Medulla oblongata (tissue), 1 donor: ENCODE results near the gene ABCB4.
A peak's percentile ranks its signal among the peaks of the same experiment; 100 is the strongest.

Experiments used
- DNase-seq: peaks from one replicate; pipeline ENCODE4 v3.0.0-alpha.2; 2015; ENCODE audit errors: extremely low spot score

The ABCB4 gene

DNA sequence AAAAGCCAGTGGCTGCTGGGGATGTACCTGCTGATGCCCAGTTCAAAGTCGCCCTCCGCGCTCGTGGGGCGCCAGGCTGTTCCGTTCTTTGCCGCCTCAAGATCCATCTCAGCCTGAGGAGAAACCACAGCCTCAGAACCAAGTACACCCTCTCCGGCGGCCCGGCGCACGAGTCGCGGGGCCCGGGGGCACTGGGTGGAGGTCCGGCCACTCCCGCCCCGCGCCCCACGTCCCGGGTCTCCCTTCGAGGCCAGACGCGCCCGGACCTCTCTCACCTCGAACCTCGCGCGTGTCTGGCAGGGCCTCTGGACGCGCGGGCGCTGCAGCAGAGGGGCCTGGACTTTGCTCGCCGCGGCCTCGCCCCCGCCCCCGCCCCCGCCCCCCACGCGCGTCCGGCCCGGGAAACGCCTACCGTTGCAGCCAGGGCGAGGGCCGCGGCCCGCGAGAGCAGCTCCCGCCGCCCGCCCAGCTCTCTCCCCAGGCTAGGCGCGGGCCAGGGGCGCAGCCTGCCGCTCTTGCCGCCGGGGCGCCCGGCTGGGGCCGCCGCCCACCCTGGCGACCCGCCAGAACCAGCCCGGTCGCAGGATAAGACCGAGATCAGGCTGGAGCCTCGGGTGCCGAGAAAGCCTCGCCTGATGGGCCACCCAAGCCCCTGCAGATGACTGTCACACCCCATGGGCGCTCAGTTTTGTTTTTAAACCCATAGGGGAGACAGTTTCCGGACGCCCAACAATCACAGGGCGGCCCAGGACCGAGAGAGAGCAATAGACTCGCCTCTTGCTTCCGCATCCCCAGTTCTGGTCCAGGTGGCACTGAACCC, at the start of gene ABCB4:
Gene ABCB4, minus strand, starts transcription at position 322 of the 820 bp plus-strand sequence. Its CDS starts 215 bp downstream, at position 107.
- no peak for DNase-seq

DNA sequence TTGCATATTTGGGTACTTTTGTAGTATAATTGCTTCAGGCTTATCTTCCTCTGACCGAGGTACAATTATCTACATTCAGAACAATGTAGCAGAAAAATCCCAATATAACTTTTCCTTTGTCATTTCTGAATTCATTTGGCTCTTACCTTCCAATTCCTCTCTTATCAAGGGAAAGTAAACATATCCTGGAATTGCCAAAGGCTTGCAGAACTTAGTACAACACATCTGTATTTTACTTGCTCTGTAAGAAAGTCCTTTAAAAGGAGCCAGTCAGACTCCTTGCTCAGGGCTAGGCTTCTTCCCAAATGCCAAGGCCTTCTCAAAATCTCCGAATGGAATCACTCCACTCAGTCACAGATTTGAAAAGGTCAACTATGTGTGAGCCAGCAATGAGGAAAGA, 43.3 kb upstream of the ABCB4 start:
- DNase-seq: no peak

DNA sequence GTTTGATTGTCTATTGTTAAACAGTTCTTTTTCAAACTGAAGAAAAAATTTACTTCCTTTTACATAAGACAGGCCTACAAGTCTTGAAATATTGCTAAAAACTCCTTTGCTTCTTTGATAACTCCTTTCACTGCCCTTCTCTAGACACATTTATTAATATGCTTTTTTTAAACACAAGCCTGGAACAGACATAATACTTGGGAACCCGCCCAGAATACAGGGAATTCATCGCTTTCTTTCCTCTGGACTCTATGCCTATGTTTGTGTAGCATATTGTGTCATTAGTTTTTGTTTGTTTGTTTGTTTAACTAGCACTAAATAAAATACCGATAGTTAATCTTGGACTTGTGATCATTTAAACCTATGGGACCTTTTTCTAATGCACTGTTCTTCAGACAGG, 42.4 kb upstream of the ABCB4 start:
- DNase-seq: no peak

DNA sequence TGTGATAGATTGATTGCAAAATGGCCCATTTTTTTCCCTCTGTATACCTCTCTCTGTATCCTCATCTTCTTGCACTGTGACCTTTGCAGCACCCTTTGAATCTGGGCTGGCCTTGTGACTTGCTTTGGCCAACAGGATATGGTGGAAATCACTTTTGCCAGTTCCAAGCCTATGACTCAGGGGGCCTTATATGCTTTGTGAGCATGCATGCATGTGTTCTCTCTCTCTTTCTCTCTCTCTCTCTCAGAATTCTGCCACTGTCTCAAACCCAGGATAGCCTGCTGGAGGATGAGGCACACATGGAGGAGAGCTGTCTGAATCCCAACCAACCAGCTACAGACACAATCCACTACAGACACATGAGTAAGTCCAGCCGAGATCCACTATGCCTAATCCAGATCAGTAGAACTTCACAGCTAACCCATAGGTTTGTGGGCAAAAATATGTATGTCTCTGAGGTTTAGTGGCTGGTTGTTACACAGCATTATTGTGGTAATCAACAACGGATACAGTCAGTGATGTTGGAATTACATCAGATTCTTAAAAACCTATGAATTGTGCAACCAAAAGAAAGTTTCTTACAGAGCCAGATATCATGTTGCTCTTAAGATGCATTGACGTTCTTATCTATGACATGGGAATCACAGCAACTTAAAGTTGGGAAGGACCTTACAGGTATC, 41.8 kb upstream of the ABCB4 start:
- DNase-seq: no peak

DNA sequence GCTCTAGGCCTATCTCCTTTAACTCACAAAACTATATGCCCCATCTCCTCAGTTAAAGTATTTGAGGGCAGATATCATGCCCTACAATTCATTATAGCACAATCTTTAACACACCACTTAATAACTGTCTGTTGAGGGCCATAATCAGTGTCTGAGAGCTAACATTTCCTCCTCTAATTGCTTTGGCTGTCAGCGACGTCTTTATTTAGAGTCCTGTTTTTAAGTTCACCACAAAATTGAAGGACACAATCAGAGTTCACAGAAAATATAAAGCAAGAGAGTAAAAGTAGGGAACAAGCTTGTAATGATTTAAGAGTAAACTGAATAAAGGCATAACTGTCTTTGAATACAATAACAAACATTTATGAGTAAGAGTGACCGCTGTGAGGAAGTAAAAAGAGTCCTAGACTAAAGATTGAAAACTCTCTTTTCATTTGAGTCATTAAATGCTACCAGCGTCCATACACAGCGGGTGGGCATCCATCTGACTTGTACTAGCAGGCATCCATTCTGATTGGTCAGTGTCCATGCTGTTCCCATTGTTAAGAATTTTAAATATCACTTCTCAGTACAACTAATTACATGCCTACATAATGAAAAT, 38.4 kb upstream of the ABCB4 start:
- no peak for DNase-seq

DNA sequence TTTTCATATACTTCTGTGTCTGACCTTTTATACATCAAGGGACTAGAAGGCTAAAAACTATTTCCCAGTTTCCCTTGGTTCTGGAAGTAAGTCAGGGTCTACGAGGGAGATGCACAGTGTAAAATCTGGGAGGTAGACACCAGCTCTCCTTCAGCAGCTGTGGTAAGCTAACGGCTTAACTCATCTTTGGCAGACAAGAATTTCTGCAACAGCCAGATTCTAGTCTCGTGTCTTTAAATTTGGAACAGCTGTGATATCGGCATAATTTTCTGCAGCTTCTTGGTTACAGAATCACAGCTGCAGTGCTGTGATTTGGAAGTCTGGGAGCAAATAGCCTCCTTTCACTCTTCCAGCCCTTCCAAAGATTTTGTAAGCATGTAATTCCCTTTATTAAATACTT, 37.4 kb upstream of the ABCB4 start:
- no peak for DNase-seq

DNA sequence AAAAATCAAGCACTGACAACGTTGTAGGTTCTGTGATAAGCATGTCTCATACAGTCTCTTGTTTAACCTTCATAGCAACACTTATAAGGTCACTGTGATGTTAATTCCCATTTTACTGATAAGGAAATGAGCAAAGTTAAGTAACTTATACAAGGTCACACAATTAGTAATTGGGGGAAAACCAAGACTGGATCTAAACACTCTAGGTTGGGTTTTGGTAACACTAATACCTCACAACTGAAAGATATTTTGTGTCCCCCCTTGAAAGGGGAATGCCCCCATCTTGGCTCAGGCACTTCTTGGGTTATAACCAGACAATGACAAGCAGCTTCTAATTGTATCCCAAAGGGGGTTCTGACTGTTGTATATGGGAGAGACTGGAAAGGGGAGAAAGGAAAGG, 36.0 kb upstream of the ABCB4 start:
- DNase-seq: no peak

DNA sequence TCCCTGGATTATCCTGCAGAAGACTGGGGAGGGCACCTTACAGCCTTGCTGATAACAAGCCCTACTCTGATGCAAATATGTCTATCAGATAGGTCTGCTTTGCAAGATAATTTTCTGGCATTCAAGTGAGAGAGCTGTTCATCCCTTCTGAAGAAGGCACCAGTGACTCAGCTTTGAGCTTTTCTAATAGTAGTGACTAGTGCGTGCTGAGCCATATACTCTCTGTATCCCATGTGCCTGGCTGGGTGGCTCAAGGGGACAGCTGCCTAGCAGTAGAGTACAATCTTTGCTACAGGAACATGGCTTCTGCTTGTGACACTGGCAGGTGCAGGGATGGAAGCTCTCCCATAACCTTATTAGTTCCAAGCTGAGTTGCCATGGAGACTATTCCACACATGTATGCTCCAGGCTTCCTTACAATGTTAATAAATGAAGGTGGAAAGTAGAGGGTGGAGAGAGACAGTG, 35.0 kb upstream of the ABCB4 start:
- DNase-seq: no peak

DNA sequence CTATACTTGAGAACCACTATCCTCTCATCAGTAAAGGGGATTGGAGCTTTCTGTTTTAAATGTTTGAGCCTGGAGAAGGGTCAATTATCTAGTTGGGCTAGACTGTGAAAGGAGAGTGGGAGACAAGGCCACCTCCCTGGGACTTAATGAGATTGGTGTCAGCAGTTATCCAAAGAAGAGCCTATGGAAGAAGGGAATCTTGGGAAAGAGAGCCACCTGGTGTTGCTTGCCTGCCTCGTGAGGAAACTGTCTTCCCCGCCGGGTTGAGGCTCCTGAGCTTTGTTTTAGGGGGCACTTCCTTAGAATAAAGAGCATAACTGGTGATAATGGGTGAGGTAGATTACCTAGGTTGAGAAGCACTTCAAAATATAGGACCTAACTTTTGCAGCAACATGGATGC, 32.0 kb upstream of the ABCB4 start:
- DNase-seq: no peak

DNA sequence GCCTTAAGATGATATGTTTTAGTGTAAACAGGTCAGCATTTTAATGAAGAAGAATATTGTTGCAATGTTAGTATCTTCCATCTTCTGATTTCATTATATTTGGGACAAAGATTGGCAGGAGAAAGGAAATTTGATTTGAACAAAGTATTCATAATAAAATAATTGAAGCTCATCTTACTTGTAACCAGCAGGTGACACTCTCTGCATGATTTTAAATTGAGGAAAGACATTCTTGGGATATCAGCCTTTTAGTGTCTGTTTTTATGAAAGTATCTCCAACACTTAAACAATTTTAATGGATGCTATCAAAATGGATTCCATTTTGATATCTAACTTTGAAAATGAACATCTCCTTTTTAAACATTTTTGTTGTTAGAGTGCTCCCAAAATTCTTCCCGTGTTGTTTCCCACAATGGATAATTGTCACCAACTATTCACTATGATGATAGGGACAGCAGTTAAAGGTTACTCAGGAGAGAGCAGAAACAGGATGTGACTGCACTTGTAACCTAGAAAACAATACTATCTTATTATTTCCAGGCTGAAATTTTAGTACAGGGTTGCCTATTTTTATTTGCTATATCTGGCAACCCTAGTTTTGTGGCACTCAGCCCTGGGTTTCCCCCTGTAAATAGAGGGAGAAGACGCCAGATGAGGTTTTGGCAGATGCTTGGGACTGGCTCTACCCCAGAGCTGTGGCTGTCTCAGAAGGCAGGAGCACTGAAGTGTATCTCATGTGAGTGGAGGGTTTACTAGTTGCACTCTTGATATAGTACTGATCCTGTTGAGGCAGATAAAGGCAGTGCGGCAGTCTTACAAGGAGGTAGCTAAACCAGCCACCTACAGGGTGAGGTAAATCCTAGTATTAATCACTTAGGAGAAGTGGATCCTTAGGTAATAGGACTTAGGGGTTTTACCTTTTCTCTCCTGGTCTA, 31.0 kb upstream of the ABCB4 start:
- peak; percentile 10 for DNase-seq

DNA sequence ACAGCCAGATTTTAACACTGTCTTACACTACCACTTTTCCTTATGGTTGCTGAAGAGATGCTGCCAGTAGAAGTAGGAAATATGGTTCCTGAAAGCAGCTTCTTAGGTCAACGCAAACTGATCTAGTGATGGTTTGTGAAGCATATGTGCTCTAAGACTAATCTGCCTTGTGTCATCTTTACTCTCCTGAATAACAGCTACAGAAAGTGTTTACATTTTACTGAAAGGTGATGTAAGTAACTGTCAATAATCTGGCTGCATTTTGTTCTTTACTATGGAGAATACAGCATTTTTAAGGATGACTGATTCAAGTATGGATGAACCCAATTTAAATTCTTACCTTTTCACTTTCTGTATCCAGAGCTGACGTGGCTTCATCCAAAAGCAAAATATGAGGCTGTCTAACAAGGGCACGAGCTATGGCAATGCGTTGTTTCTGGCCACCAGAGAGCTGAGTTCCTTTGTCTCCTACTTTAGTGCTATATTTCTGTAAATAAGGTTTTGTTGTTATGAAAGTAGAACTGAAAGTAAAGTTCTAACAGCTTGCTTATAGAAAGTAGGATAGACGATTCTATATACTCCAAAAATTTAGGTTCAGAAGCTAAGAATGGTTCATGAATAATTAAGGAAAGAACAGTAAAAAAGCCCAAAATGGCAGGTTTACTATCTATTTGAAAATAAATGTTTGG, 30.2 kb upstream of the ABCB4 start:
- no peak for DNase-seq

DNA sequence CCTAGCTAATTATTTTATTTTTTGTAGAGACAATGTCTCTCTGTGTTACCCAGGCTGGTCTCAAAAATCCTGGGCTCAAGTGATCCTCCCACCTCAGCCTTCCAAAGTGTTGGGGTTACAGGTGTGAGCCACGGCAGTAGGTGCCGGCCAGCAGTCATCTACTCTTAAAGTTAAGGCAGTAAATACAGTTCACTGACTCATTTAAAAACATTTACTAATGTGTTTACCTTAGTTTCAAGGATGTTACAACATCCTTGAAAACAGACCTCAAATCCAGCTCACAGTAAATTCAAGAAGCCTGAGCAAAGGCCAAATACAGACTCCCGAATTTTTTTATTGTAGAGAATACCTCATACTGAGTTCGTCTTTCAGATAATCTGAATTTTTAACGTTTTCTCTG, 29.6 kb upstream of the ABCB4 start:
- no peak for DNase-seq

DNA sequence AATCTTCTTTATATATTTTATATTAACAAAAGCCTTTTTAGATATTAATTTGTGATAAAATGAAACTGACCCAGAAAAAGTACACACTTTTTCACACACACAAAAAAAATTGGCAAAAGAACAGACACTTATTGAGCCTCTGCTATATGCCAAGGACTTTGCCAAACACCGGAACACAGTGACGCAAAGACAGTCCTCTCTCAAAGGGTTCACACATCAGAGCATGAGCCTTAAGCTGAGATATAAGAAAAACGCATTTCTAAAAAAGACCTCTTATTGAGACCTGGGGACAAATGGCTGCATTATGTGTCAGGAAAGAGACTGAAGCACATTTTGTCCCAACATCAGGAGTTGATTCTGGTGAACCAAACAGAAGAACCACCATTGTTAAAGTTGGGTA, 24.0 kb upstream of the ABCB4 start:
- DNase-seq: no peak

DNA sequence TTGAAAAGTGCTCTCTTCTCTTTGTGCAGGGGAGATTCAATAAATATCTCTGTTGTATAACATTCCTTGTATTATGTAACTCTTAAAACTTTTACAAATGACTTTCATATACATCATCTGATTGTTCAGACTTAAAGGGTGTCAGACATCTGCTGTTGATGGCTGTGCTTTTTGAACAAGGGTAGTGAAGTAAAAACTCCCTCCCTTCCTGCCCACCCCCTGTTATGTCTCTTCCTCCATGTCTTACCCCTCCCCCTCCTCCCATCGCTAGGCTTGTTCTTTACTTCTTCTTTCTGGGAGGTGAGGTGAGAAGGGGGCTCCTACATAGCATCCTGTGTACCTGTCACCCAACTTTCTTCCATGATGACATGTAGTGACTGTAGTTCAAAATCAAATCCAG, 23.4 kb upstream of the ABCB4 start:
- no peak for DNase-seq

DNA sequence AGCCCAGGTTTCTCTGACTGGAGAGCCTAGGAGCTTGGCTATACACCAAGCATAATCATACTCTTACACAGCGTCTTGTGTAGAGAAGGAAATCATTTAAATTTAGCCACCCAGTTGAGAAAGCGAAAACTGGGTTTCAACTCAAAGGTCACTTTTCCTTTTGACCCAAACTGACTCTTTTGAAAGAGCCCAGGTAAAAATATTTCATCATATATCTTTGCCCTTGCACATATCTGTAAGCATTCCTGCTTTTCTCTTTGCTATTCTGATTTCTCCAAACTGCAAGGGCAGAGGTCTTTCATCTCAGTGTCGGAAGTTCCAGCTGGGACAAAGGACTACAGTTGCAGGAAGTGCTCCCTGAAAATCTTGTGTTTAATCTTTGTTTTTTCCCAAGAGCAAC, 22.0 kb upstream of the ABCB4 start:
- no peak for DNase-seq

DNA sequence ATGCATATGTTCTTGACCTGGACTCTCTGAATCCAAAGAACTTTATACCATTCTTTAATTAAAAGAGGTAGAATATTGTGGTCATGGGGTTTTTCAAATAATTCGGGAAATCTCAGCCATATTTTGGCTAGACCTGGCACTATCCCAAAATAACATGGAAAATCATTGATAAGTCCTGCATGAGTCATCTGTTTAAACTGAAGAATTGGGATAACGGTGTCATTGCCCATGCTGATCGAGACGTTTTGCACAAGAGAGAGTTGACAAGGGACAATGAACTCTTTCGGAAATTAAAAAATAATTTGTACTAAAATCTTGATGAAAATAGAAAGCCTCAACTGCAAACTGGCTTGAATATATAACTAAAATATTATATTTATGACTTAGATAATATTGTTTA, 19.9 kb upstream of the ABCB4 start:
- DNase-seq: no peak

DNA sequence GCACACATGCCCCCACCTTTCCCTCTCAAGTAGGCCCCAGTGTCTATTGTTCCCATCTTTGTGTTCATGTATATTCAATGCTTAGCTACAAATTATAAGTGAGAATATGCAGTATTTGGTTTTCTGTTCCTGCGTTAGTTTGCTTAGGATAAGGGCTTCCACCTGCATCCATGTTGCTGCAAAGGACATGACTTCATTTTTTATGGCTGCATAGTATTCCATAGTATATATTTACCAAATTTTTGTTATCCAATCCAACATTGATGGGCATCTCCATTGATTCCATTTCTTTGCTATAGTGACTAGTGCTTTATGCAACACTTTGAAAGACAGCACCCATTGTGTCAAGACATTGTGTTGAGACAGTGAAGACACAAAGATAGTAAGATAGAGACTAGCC, 19.0 kb upstream of the ABCB4 start:
- no peak for DNase-seq

DNA sequence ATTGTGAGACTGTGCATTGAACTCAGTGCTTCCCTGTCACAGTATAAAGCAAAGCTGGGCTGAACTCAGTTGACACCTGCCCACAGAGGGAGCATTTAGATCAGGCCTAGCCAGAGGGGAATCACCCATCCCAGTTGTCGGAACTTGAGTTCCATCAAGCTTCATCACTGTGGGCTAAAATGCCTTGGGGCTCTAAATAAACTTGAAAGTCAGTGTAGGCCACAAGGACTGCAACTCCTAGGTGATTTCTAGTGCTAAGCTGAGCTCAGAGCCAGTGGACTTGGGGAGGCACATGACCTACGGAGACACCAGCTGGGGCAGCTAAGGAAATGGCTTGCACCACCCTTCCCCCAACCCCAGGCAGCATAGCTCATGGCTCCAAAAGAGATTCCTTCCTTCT, 7.7 kb upstream of the ABCB4 start:
- DNase-seq: no peak

DNA sequence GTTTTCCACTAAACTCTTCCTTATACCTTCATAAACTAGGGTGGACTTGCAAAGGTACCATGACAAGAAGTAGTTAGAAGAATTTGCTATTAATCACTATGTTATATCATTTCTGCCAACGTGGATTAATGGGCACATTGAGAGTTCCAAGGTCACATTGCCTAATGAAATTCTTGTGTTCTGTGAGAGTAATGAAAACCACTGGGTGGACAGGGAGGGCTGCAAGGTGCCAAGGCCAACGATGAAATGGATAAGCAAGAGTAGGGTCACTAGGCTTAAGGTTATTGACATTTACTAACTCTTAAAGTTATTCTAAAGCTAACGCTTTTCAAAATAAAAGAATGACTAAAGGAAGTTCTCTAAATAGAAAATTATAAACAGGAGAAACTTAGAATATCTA, 6.6 kb upstream of the ABCB4 start:
- no peak for DNase-seq

DNA sequence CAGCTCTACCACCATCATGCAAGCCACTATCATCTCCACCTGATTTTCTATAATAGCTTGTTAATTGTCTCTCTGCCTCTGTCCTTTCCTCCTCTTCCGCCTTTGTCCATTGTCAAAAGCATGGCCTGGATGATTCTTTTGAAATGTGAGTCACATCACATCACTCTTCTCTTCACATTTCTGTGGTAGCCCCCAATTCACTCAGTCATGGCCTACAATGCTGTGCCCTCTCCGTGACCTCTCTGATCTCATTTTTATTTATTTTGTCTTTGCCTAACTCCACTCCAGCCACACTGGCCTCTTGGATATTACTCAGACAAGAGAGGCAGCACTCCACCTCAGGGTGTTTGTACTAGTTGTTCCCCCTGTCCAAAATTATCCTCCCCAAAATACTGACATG, 4.9 kb upstream of the ABCB4 start:
- no peak for DNase-seq

DNA sequence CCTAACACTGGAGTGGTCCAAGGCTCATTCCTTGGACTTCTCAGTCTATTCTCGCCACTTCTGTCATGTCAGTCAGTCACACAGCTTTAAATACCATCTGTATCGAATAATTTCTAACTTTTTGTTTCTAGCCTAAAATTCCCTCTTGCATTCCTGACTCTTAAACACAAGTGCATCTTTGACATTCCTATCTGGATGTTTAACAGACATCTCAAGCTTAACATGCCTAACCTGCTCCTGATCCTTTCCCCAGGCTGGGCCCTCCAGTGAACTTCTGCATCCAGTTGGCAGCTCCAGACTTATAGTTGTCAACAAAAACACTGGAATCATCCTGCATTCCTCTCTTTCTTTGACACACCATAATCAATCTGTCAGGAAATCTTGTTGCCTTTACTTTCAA, 4.5 kb upstream of the ABCB4 start:
- no peak for DNase-seq
